ENCODE results near the gene DCAF4L1. TPM values are rescaled to one million over a fixed set of nuclear protein-coding genes. Genes with fewer than 3 reads are reported as not detected.
A peak's percentile ranks its signal among the peaks of the same experiment; 100 is the strongest.

Gene DCAF4L1
- under 1 TPM in 3 of 4 donors, not detected in 1; 0.06 to 0.24 (median 0.22) TPM for polyA plus RNA-seq
- long read RNA-seq, donor 1 = 0 reads
- long read RNA-seq, donor 2 = 0 reads
- long read RNA-seq, donor 3, full-length matches to known transcripts = 1 of 1 reads
- long read RNA-seq, donor 3, partial matches to known transcripts = 0 of 1 reads
- long read RNA-seq, donor 3, other reads (novel, unspliced or antisense) = 0 of 1 reads
- long read RNA-seq, donor 4 = 0 reads
- long read RNA-seq, donor 5, full-length matches to known transcripts = 1 of 1 reads
- long read RNA-seq, donor 5, partial matches to known transcripts = 0 of 1 reads
- long read RNA-seq, donor 5, other reads (novel, unspliced or antisense) = 0 of 1 reads
- long read RNA-seq, donor 6 = 0 reads
- long read RNA-seq, donor 7 = 0 reads
- long read RNA-seq, donor 8 = 0 reads
- long read RNA-seq, donor 9, full-length matches to known transcripts = 1 of 1 reads
- long read RNA-seq, donor 9, partial matches to known transcripts = 0 of 1 reads
- long read RNA-seq, donor 9, other reads (novel, unspliced or antisense) = 0 of 1 reads
- long read RNA-seq, donor 10, full-length matches to known transcripts = 2 of 2 reads
- long read RNA-seq, donor 10, partial matches to known transcripts = 0 of 2 reads
- long read RNA-seq, donor 10, other reads (novel, unspliced or antisense) = 0 of 2 reads

- Histone ChIP-seq H3K4me3 (ENCODE audit: low read depth in 1 of 3, low read length in 3 of 3) (no peak within 1 kb of the TSS), H3K27ac (ENCODE audit: low read depth in 1 of 3, low read length in 2 of 3) (no peak within 1 kb of the TSS), H3K9me3 (ENCODE audit: control insufficient read depth in 2 of 2, insufficient read depth in 1 of 2, low read depth in 1 of 2, low read length in 1 of 2) (no peaks in the 10 kb centered on the region), H3K4me1 (ENCODE audit: control insufficient read depth in 3 of 3, insufficient read depth in 2 of 3, low read depth in 1 of 3, low read length in 2 of 3) (peaks cover 0 to 6% (median 1%) of the 10 kb centered on the region in 3 donors), H3K36me3 (ENCODE audit: control insufficient read depth in 3 of 3, insufficient read depth in 2 of 3, low read depth in 1 of 3, low read length in 3 of 3) (no peaks in the 10 kb centered on the region), H3K27me3 (ENCODE audit: control insufficient read depth in 3 of 3, insufficient read depth in 3 of 3, low read length in 3 of 3) (no peaks in the 10 kb centered on the region)
- FAIRE-seq (no peak), DNase-seq (no peak)
- WGBS, 3 donors = 84 to 95% (median 92%) methylated on average over 12 of the region's 12 CpGs
These were observed at the start of gene DCAF4L1 for GRCh38 chr4:41981456-41981855. Gene DCAF4L1, plus strand, starts transcription at chr4:41981756. Its CDS starts 37 bp downstream, at chr4:41981793.

- H3K36me3 ChIP-seq (ENCODE audit: control insufficient read depth in 3 of 3, insufficient read depth in 2 of 3, low read depth in 1 of 3, low read length in 3 of 3) = peaks cover 0 to 4% (median 2%) of the 10 kb centered on the region in 3 donors
These were observed 48.6 kb upstream of the DCAF4L1 start for GRCh38 chr4:41932988-41933387.

GRCh38 chr4:41933997-41934503, 47.5 kb upstream of the DCAF4L1 start:
- Histone ChIP-seq H3K27me3 (ENCODE audit: control insufficient read depth in 3 of 3, insufficient read depth in 3 of 3, low read length in 3 of 3) (peaks cover 0 to 3% (median 0%) of the 10 kb centered on the region in 3 donors), H3K36me3 (ENCODE audit: control insufficient read depth in 3 of 3, insufficient read depth in 2 of 3, low read depth in 1 of 3, low read length in 3 of 3) (peaks cover 0 to 4% (median 2%) of the 10 kb centered on the region in 3 donors), H3K9me3 (ENCODE audit: control insufficient read depth in 2 of 2, insufficient read depth in 1 of 2, low read depth in 1 of 2, low read length in 1 of 2) (no peaks in the 10 kb centered on the region), H3K4me1 (ENCODE audit: control insufficient read depth in 3 of 3, insufficient read depth in 2 of 3, low read depth in 1 of 3, low read length in 2 of 3) (peaks cover 2 to 9% (median 3%) of the 10 kb centered on the region in 3 donors), H3K27ac (ENCODE audit: low read depth in 1 of 3, low read length in 2 of 3) (no peak overlapping the region), H3K4me3 (ENCODE audit: low read depth in 1 of 3, low read length in 3 of 3) (no peak overlapping the region)
- DNase-seq (no peak), FAIRE-seq (no peak)
- 94 to 96% (median 95%) methylated on average over 10 of the region's 10 CpGs for WGBS, 3 donors

More at GRCh38 chr4:41932988-41933387, 48.6 kb upstream of the DCAF4L1 start:
- Histone ChIP-seq H3K4me1 (ENCODE audit: control insufficient read depth in 3 of 3, insufficient read depth in 2 of 3, low read depth in 1 of 3, low read length in 2 of 3) (peaks cover 2 to 9% (median 3%) of the 10 kb centered on the region in 3 donors), H3K27me3 (ENCODE audit: control insufficient read depth in 3 of 3, insufficient read depth in 3 of 3, low read length in 3 of 3) (peaks cover 0 to 3% (median 0%) of the 10 kb centered on the region in 3 donors), H3K4me3 (ENCODE audit: low read depth in 1 of 3, low read length in 3 of 3) (no peak overlapping the region), H3K27ac (ENCODE audit: low read depth in 1 of 3, low read length in 2 of 3) (no peak overlapping the region), H3K9me3 (ENCODE audit: control insufficient read depth in 2 of 2, insufficient read depth in 1 of 2, low read depth in 1 of 2, low read length in 1 of 2) (no peaks in the 10 kb centered on the region)
- WGBS, 3 donors = 68 to 77% (median 75%) methylated on average over 3 of the region's 3 CpGs
- FAIRE-seq = no peak
- DNase-seq = no peak

- H3K36me3 ChIP-seq (ENCODE audit: control insufficient read depth in 3 of 3, insufficient read depth in 2 of 3, low read depth in 1 of 3, low read length in 3 of 3) = peaks cover 0 to 4% (median 2%) of the 10 kb centered on the region in 3 donors
- no peak for FAIRE-seq
- 84 to 94% (median 93%) methylated on average over 9 of the region's 9 CpGs for WGBS, 3 donors
- peak overlapping the region in 2 of 3 donors; percentile 72 to 94 for H3K4me3 ChIP-seq (ENCODE audit: low read depth in 1 of 3, low read length in 3 of 3)
- no peaks in the 10 kb centered on the region for H3K9me3 ChIP-seq (ENCODE audit: control insufficient read depth in 2 of 2, insufficient read depth in 1 of 2, low read depth in 1 of 2, low read length in 1 of 2)
- peak overlapping the region in 1 of 3 donors; percentile 96 for H3K27ac ChIP-seq (ENCODE audit: low read depth in 1 of 3, low read length in 2 of 3)
- no peak for DNase-seq
- peaks cover 0 to 3% (median 0%) of the 10 kb centered on the region in 3 donors for H3K27me3 ChIP-seq (ENCODE audit: control insufficient read depth in 3 of 3, insufficient read depth in 3 of 3, low read length in 3 of 3)
- peaks cover 2 to 9% (median 3%) of the 10 kb centered on the region in 3 donors for H3K4me1 ChIP-seq (ENCODE audit: control insufficient read depth in 3 of 3, insufficient read depth in 2 of 3, low read depth in 1 of 3, low read length in 2 of 3)
These were observed 47.0 kb upstream of the DCAF4L1 start for GRCh38 chr4:41934514-41934900.

- 2% methylated on average over 40 to 49 of the region's 49 CpGs for WGBS, 3 donors
- H3K4me3 ChIP-seq (ENCODE audit: low read depth in 1 of 3, low read length in 3 of 3) = peak within 1 kb of the TSS; percentile 72 to 97 (median 94)
- peaks cover 2 to 9% (median 3%) of the 10 kb centered on the region in 3 donors for H3K4me1 ChIP-seq (ENCODE audit: control insufficient read depth in 3 of 3, insufficient read depth in 2 of 3, low read depth in 1 of 3, low read length in 2 of 3)
- peak; percentile 94 for DNase-seq
- peaks cover 0 to 3% (median 0%) of the 10 kb centered on the region in 3 donors for H3K27me3 ChIP-seq (ENCODE audit: control insufficient read depth in 3 of 3, insufficient read depth in 3 of 3, low read length in 3 of 3)
- peak within 1 kb of the TSS; percentile 56 to 96 (median 91) for H3K27ac ChIP-seq (ENCODE audit: low read depth in 1 of 3, low read length in 2 of 3)
- H3K36me3 ChIP-seq (ENCODE audit: control insufficient read depth in 3 of 3, insufficient read depth in 2 of 3, low read depth in 1 of 3, low read length in 3 of 3) = peaks cover 0 to 7% (median 2%) of the 10 kb centered on the region in 3 donors
- no peak for FAIRE-seq
- no peaks in the 10 kb centered on the region for H3K9me3 ChIP-seq (ENCODE audit: control insufficient read depth in 2 of 2, insufficient read depth in 1 of 2, low read depth in 1 of 2, low read length in 1 of 2)
These were observed 46.5 kb upstream of the DCAF4L1 start, which contains the start of gene TMEM33 for GRCh38 chr4:41934901-41935651. Gene TMEM33, plus strand, starts transcription at chr4:41935429. Its CDS starts 56 bp downstream, at chr4:41935485.

GRCh38 chr4:41935652-41936021, 45.9 kb upstream of the DCAF4L1 start:
- FAIRE-seq (no peak), DNase-seq (no peak)
- H3K4me1 ChIP-seq (ENCODE audit: control insufficient read depth in 3 of 3, insufficient read depth in 2 of 3, low read depth in 1 of 3, low read length in 2 of 3) = peaks cover 2 to 9% (median 3%) of the 10 kb centered on the region in 3 donors
- 1 to 3% (median 2%) methylated on average over 12 of the region's 12 CpGs for WGBS, 3 donors
- H3K36me3 ChIP-seq (ENCODE audit: control insufficient read depth in 3 of 3, insufficient read depth in 2 of 3, low read depth in 1 of 3, low read length in 3 of 3) = peaks cover 2 to 11% (median 2%) of the 10 kb centered on the region in 3 donors
- H3K4me3 ChIP-seq (ENCODE audit: low read depth in 1 of 3, low read length in 3 of 3) = peak overlapping the region; percentile 72 to 97 (median 94)
- H3K27ac ChIP-seq (ENCODE audit: low read depth in 1 of 3, low read length in 2 of 3) = peak overlapping the region in 2 of 3 donors; percentile 91 to 96
- peaks cover 0 to 3% (median 0%) of the 10 kb centered on the region in 3 donors for H3K27me3 ChIP-seq (ENCODE audit: control insufficient read depth in 3 of 3, insufficient read depth in 3 of 3, low read length in 3 of 3)
- no peaks in the 10 kb centered on the region for H3K9me3 ChIP-seq (ENCODE audit: control insufficient read depth in 2 of 2, insufficient read depth in 1 of 2, low read depth in 1 of 2, low read length in 1 of 2)

- Histone ChIP-seq H3K36me3 (ENCODE audit: control insufficient read depth in 3 of 3, insufficient read depth in 2 of 3, low read depth in 1 of 3, low read length in 3 of 3) (peaks cover 2 to 11% (median 5%) of the 10 kb centered on the region in 3 donors), H3K27ac (ENCODE audit: low read depth in 1 of 3, low read length in 2 of 3) (no peak overlapping the region), H3K4me1 (ENCODE audit: control insufficient read depth in 3 of 3, insufficient read depth in 2 of 3, low read depth in 1 of 3, low read length in 2 of 3) (peaks cover 2 to 9% (median 3%) of the 10 kb centered on the region in 3 donors), H3K27me3 (ENCODE audit: control insufficient read depth in 3 of 3, insufficient read depth in 3 of 3, low read length in 3 of 3) (no peaks in the 10 kb centered on the region), H3K9me3 (ENCODE audit: control insufficient read depth in 2 of 2, insufficient read depth in 1 of 2, low read depth in 1 of 2, low read length in 1 of 2) (no peaks in the 10 kb centered on the region), H3K4me3 (ENCODE audit: low read depth in 1 of 3, low read length in 3 of 3) (no peak overlapping the region)
- FAIRE-seq (no peak), DNase-seq (peak in 1 of 2 donors; percentile 12)
- WGBS, 3 donors = 68 to 70% (median 69%) methylated on average over 3 of the region's 3 CpGs
These were observed 42.4 kb upstream of the DCAF4L1 start for GRCh38 chr4:41939016-41939626.
